ENCODE measurements around the gene PLXNA1. TPM values are rescaled to one million over a fixed set of nuclear protein-coding genes. Genes with fewer than 3 reads are reported as not detected.
A peak's percentile ranks its signal among the peaks of the same experiment; 100 is the strongest.

Gene PLXNA1
- total RNA-seq: 21.3 and 24.0 TPM in 2 replicates

DNA sequence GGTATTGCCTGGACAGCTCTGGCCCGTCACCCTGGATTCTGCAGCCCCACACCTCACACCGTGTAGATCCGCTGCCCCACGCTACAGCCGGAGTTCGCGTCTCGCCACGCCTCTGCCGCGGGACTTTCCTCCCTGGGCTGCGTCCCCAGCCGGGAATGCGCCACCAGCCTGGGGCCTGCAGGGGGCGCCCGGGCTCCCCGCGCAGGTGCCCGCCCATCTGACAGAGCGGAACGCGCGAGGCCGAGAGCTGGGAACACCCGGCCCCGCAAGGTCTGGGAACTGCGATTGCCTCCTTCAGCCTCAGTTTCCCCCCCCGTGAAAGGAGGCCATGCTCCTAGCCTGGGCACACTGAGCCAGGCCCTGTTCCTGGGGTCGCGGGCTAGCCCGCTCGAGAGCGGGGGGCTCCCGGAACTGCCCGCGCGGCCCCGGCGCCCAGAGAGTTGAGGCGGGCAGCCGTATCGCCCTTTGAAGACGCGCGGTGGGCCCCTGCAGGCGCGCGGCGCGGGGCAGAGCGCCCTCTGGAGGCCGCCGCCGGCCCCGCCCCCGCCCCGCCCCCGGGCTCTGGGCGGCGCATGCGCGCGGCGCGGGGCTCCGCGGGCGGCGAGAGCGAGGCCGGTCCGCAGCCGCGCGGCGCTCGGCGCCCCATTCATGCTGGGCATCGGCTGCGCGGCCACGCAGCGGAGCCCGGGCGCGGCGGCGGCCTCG is at the start of gene PLXNA1:
Gene PLXNA1 (plus strand): TSS at position 645 of the 705 bp plus-strand sequence. CDS start 5,479 bp downstream, outside the sequence.
- H3K36me3 Mint-ChIP-seq (ENCODE audit: low read depth): no peaks in the 10 kb centered on the region
- intact Hi-C loops (cut with micrococcal nuclease): loop anchor here (1.0 to 10.0 kb wide), 7 partner anchors 71 to 1070 kb away; partner anchors contain the start of genes CHCHD6, SEC61A1 and ZXDC
- peak within 1 kb of the TSS; percentile 92 for H3K27ac Mint-ChIP-seq
- H3K4me1 Mint-ChIP-seq: peaks cover 22% of the 10 kb centered on the region
- peak; percentile 97 for DNase-seq
- peak within 1 kb of the TSS; percentile 89 for H3K4me3 Mint-ChIP-seq
- peaks cover 9% of the 10 kb centered on the region for H3K27me3 Mint-ChIP-seq
- H3K9me3 Mint-ChIP-seq: no peaks in the 10 kb centered on the region

DNA sequence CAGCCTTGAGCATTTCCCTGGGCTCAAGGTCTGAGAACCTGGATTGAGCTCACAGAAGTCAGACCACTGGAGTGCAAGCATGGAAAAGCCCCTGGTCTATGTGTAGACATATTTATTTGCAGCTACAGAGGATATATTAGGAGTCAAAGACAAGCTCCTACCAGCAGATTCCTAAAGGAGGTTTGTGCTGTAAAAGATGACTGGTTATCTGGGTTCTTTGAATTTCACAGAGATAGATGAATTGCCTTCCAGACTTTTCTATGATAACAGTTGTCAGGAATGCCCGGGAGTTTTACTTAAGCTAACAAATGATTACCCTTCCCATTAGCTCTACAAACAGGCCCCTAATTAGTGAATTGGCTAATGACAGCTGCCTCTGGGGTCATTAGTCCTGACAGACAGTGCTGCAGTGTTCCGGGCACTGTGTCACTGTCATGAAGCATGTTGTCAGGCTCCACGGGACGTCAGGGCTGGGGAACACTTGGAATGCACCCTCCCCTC is 48.8 kb upstream of the PLXNA1 start:
- Mint-ChIP-seq H3K36me3 (ENCODE audit: low read depth) (no peaks in the 10 kb centered on the region), H3K27me3 (no peaks in the 10 kb centered on the region), H3K4me1 (no peaks in the 10 kb centered on the region), H3K9me3 (no peaks in the 10 kb centered on the region), H3K27ac (no peak overlapping the region), H3K4me3 (no peak overlapping the region)
- intact Hi-C loops (cut with micrococcal nuclease): no loop called here
- no peak for DNase-seq

DNA sequence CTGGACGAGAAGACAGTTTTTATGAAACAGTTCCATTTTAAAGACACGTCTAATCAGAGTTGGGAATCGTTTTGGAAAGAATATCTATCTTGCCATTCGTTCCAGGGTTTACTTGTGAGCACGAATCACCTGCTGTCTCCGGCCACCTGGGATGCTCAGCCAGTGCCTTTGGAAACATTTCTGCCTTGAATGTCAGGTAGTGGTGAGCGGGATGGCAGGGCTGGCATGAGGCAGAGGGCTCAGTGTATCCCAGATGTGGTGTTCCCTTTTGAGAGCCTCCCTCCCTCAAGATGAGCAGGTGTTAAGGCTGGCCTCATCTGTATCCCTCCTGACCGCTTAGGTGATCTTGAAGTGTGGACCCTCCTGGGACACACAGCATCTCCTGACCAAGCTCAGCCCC is 47.9 kb upstream of the PLXNA1 start:
- no peaks in the 10 kb centered on the region for H3K36me3 Mint-ChIP-seq (ENCODE audit: low read depth)
- no peak overlapping the region for H3K4me3 Mint-ChIP-seq
- no peak for DNase-seq
- no peaks in the 10 kb centered on the region for H3K9me3 Mint-ChIP-seq
- no peak overlapping the region for H3K27ac Mint-ChIP-seq
- H3K4me1 Mint-ChIP-seq: no peaks in the 10 kb centered on the region
- intact Hi-C loops (cut with micrococcal nuclease): no loop called here
- H3K27me3 Mint-ChIP-seq: no peaks in the 10 kb centered on the region

- H3K4me3 Mint-ChIP-seq: no peak overlapping the region
- H3K27ac Mint-ChIP-seq: no peak overlapping the region
- H3K27me3 Mint-ChIP-seq: no peaks in the 10 kb centered on the region
- intact Hi-C loops (cut with micrococcal nuclease): no loop called here
- no peaks in the 10 kb centered on the region for H3K36me3 Mint-ChIP-seq (ENCODE audit: low read depth)
- H3K9me3 Mint-ChIP-seq: no peaks in the 10 kb centered on the region
- DNase-seq: no peak
- no peaks in the 10 kb centered on the region for H3K4me1 Mint-ChIP-seq
Observed at GRCh38 chr3:126935756-126936509, 47.0 kb upstream of the PLXNA1 start.

- H3K4me3 Mint-ChIP-seq: no peak overlapping the region
- H3K27ac Mint-ChIP-seq: no peak overlapping the region
- intact Hi-C loops (cut with micrococcal nuclease): no loop called here
- no peaks in the 10 kb centered on the region for H3K9me3 Mint-ChIP-seq
- H3K4me1 Mint-ChIP-seq: no peaks in the 10 kb centered on the region
- no peak for DNase-seq
- H3K27me3 Mint-ChIP-seq: no peaks in the 10 kb centered on the region
- no peaks in the 10 kb centered on the region for H3K36me3 Mint-ChIP-seq (ENCODE audit: low read depth)
Observed at GRCh38 chr3:126936853-126937425, 46.0 kb upstream of the PLXNA1 start.

GRCh38 chr3:126937533-126937932 is 45.4 kb upstream of the PLXNA1 start:
- intact Hi-C loops (cut with micrococcal nuclease): no loop called here
- H3K9me3 Mint-ChIP-seq: no peaks in the 10 kb centered on the region
- no peak overlapping the region for H3K27ac Mint-ChIP-seq
- no peak overlapping the region for H3K4me3 Mint-ChIP-seq
- H3K4me1 Mint-ChIP-seq: peaks cover 1% of the 10 kb centered on the region
- no peak for DNase-seq
- peaks cover 1% of the 10 kb centered on the region for H3K27me3 Mint-ChIP-seq
- H3K36me3 Mint-ChIP-seq (ENCODE audit: low read depth): no peaks in the 10 kb centered on the region

DNA sequence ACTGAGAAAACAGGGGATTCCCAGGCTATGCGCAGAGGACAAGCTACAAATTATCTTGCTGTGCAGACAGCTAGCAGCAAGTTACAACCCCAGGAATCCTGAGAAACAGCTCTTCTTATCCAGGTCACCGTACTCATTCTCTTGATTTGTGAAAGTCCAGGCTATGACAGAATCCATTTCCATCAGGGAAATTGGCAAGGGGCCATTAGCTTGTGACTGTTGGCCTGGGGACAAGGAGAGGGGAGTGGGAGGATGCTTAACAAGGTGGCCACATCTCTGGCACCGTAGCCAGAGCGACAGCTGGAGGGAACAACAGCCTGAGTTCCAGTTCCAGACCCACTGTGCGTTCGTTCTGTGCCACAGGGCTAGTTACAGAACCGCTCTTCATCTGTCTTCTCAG is 44.9 kb upstream of the PLXNA1 start:
- Mint-ChIP-seq H3K9me3 (no peaks in the 10 kb centered on the region), H3K4me3 (no peak overlapping the region), H3K4me1 (peaks cover 2% of the 10 kb centered on the region), H3K27me3 (peaks cover 2% of the 10 kb centered on the region), H3K27ac (no peak overlapping the region), H3K36me3 (ENCODE audit: low read depth) (no peaks in the 10 kb centered on the region)
- DNase-seq: no peak
- intact Hi-C loops (cut with micrococcal nuclease): no loop called here

DNA sequence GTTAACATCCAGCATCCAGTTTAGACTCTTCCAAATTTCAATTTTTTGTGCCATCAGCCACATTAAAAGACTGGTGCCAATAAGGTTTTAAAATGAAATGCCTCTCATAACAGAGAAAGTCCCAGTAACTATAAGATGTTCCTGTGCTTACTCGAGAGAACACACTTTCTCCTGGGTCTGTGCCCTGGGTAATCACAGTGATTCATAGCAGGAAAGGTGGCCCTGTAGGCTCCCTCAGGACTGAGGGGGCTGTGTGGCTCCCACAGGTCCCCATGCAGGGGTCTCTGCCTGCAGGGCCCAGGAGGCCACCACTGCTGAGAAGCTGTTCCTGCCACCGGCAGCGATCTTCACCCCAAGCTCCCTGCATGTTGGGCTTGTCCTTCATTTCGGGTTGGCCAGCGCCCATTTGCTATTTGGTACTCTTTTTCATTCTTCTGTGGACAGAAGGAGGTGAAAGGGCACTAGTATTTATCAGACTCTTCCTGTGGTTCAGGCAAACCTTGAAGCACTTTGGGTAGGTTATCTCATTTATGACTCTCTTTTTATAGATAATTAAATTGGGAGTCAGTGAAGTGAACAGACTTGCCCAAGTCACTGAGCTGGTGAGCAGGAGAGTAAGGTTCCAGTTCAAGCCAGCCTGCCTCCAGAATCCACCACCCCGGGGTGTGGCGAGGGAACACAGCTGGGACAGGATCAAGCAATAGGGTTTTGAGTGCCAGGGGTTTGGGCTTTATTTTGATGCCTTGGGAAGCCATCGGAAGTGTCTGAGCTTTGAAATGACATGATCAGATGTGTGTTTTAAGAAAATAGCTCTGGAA is 44.2 kb upstream of the PLXNA1 start:
- peaks cover 2% of the 10 kb centered on the region for H3K27me3 Mint-ChIP-seq

DNA sequence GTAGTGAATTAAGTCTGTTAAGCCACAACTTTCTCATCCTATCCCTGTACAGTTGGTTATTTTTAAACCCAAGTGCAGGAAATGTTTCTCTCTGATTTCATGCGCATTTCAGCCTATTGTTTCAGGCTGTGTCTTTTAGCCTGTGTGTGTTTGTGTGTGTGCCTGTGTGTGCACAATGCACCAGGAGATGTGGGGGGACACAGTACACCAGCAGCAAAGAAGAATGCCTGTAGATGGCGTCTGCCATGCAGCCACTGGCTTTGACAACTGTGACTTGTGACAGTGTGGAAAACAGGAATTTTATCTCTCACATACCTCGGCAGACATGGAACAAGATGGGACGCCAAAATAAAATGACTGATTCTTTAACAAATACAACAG is 43.6 kb upstream of the PLXNA1 start:
- peaks cover 2% of the 10 kb centered on the region for H3K4me1 Mint-ChIP-seq
- H3K27ac Mint-ChIP-seq: no peak overlapping the region
- no peak for DNase-seq
- intact Hi-C loops (cut with micrococcal nuclease): no loop called here
- H3K27me3 Mint-ChIP-seq: peaks cover 2% of the 10 kb centered on the region
- H3K9me3 Mint-ChIP-seq: no peaks in the 10 kb centered on the region
- H3K4me3 Mint-ChIP-seq: no peak overlapping the region
- no peaks in the 10 kb centered on the region for H3K36me3 Mint-ChIP-seq (ENCODE audit: low read depth)

More for the DNA sequence above, 44.2 kb upstream of the PLXNA1 start:
- Mint-ChIP-seq H3K4me1 (peaks cover 2% of the 10 kb centered on the region), H3K4me3 (no peak overlapping the region), H3K36me3 (ENCODE audit: low read depth) (no peaks in the 10 kb centered on the region), H3K9me3 (no peaks in the 10 kb centered on the region), H3K27ac (no peak overlapping the region)
- intact Hi-C loops (cut with micrococcal nuclease): no loop called here
- DNase-seq: no peak

DNA sequence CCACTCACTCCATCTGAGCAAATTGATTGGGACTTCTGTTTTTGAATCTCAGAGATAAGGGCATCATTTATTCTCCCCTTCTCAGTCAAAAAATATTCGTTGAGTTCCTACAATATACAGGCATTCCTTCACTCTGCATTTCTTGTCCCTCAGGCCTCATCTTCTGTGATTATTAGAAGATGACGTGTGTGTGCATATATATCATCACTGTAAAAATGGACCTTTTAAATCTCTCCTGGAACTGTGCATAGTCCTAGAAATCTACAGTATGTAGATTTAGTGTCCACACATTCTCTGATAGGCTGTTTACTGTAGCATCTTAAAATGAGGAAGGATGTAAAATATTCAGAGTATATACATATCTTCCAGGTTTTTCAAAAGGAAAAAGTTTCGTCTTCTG is 43.2 kb upstream of the PLXNA1 start:
- DNase-seq: no peak
- Mint-ChIP-seq H3K9me3 (no peaks in the 10 kb centered on the region), H3K4me3 (no peak overlapping the region), H3K36me3 (ENCODE audit: low read depth) (no peaks in the 10 kb centered on the region), H3K27me3 (peaks cover 2% of the 10 kb centered on the region), H3K4me1 (peaks cover 5% of the 10 kb centered on the region), H3K27ac (no peak overlapping the region)
- intact Hi-C loops (cut with micrococcal nuclease): no loop called here

GRCh38 chr3:126941721-126942270 is 41.1 kb upstream of the PLXNA1 start:
- intact Hi-C loops (cut with micrococcal nuclease): no loop called here
- no peaks in the 10 kb centered on the region for H3K9me3 Mint-ChIP-seq
- H3K27me3 Mint-ChIP-seq: peaks cover 2% of the 10 kb centered on the region
- H3K36me3 Mint-ChIP-seq (ENCODE audit: low read depth): no peaks in the 10 kb centered on the region
- H3K27ac Mint-ChIP-seq: no peak overlapping the region
- no peak overlapping the region for H3K4me3 Mint-ChIP-seq
- DNase-seq: no peak
- H3K4me1 Mint-ChIP-seq: peaks cover 5% of the 10 kb centered on the region

DNA sequence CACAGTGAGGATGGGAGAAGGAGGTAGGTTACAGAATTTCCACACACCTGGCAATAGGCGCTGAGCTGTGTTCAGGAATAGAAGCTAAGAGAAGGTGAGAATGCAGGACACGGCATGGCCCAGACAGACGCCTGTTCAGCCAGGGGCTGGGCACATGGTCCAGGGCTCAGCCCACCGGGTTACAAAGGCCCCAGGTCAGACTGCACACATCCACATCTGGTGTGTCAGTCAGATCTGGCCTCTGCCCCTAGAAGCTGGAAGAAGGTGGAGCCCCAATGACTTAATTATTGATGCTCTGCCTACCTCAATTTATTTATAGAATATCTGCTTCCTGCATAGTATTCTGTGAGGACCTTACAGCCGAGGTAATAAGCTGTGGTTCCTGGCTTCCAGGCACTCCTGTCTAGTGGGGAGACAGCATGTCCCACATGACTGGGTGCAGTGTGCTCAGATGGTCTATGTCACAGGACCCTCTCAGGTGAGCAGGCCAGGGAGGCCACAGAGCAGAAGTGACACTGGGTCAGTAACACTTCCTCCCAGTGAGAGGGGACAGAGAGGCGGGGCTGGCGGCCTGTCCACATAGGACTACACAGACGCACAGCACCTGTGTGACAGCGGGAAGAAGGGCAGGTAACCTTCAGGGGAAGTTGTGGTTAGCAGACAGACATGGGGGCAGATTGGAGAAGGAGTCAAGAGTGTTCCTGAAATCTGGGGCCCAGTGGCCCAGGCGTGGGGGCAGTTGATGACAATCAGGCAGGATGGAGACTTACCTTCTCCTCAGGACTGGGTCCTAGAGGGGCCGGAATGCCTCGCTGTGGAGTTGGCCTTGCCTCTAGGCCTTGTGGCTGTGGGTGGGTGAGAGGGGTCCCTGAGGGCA is 38.6 kb upstream of the PLXNA1 start:
- peaks cover 10% of the 10 kb centered on the region for H3K4me1 Mint-ChIP-seq
- no peaks in the 10 kb centered on the region for H3K36me3 Mint-ChIP-seq (ENCODE audit: low read depth)
- H3K9me3 Mint-ChIP-seq: no peaks in the 10 kb centered on the region
- intact Hi-C loops (cut with micrococcal nuclease): no loop called here
- H3K27ac Mint-ChIP-seq: no peak overlapping the region
- peaks cover 2% of the 10 kb centered on the region for H3K27me3 Mint-ChIP-seq
- DNase-seq: no peak
- no peak overlapping the region for H3K4me3 Mint-ChIP-seq

All from activated CD4-positive, alpha-beta T cell treated with anti-CD3 and anti-CD28 coated beads, Interleukin-2, amount 10 ng/mL, durations not matched to agents 24 days and 14 days (primary cell).